ENCODE results near the gene PTPN14.

Gene PTPN14

DNA sequence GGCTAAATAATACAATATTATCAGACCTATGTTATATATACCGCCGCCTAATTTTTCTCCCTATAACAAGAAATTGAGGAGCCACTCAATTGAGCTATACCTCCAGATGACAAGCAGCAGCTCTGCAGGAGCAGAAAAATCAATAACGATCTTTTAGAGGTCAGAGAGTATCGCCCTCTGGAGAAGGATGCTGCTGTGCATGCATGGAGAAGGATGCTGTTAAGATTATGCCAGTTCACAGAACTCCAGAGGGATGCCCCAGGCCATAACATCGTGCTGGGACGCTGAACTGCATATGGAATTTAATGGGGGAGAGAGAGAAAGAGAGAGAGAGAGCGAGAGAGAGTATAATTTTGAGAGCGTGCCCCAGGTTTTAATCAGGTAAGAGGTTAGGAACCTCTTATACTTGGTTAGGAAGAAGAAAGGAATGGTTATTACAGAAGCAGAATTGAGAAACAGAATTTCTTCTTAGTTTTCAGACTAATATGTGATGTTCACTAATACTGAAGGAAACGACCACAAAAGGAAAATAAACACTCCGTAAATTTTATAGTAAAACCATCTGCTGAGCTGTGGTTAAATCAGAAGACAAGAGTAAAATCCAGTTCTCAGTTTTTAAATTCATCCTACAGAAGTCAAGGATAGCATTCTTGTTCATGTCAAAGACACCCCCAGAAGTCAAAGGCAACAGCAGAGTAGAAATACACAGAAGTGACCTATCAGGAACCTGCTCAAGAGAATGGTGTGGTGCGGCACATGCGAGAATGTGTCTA lies 159.3 kb downstream of the PTPN14 start:
- no peak overlapping the region for H3K27ac ChIP-seq (ENCODE audit: low read depth, low read length)
- H3K9me3 ChIP-seq (ENCODE audit: control insufficient read depth in 1 of 2, low read length in 2 of 2) = no peaks in the 10 kb centered on the region
- H3K36me3 ChIP-seq (ENCODE audit: control insufficient read depth in 1 of 2, insufficient read depth in 2 of 2, low read length in 2 of 2) = peaks cover 0 to 4% of the 10 kb centered on the region in 2 donors
- H3K4me1 ChIP-seq (ENCODE audit: control insufficient read depth in 1 of 2, insufficient read depth in 2 of 2, low read length in 2 of 2) = peaks cover 0 to under 1% of the 10 kb centered on the region in 2 donors
- no peaks in the 10 kb centered on the region for H3K27me3 ChIP-seq (ENCODE audit: control insufficient read depth in 1 of 2, insufficient read depth in 2 of 2, low read length in 2 of 2)
- H3K4me3 ChIP-seq (ENCODE audit: low read depth in 1 of 2, low read length in 2 of 2) = no peak overlapping the region
- H3K9ac ChIP-seq (ENCODE audit: low read depth in 1 of 2, low read length in 2 of 2) = no peak overlapping the region

GRCh38 chr1:214389734-214390133 lies 161.7 kb downstream of the PTPN14 start:
- Histone ChIP-seq H3K36me3 (ENCODE audit: control insufficient read depth in 1 of 2, insufficient read depth in 2 of 2, low read length in 2 of 2) (peaks cover 0 to 4% of the 10 kb centered on the region in 2 donors), H3K9ac (ENCODE audit: low read depth in 1 of 2, low read length in 2 of 2) (no peak overlapping the region), H3K4me3 (ENCODE audit: low read depth in 1 of 2, low read length in 2 of 2) (no peak overlapping the region)

DNA sequence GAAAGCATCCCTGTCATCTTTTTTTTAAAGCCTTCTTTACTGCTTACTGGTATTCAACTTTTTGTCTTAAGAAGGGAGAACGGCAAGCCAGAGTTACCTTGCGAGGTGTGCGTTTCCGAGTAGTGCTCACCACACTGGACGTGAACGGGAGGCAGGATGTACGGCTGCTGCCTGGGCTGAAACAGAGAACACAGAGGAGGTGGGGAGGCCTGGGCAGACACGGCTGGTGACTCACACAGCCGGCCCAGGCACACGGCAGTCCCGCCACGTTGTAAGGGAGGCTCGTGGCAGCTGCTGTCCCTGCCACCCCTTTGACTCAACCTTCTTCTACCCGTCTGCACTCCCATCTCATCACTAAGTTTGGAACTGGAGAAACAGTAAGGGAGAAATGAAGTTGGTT lies 164.7 kb downstream of the PTPN14 start:
- Histone ChIP-seq H3K27me3 (ENCODE audit: control insufficient read depth in 1 of 2, insufficient read depth in 2 of 2, low read length in 2 of 2) (no peaks in the 10 kb centered on the region), H3K4me1 (ENCODE audit: control insufficient read depth in 1 of 2, insufficient read depth in 2 of 2, low read length in 2 of 2) (no peaks in the 10 kb centered on the region), H3K27ac (ENCODE audit: low read depth, low read length) (no peak overlapping the region), H3K36me3 (ENCODE audit: control insufficient read depth in 1 of 2, insufficient read depth in 2 of 2, low read length in 2 of 2) (peaks cover 8 to 12% of the 10 kb centered on the region in 2 donors), H3K9me3 (ENCODE audit: control insufficient read depth in 1 of 2, low read length in 2 of 2) (no peaks in the 10 kb centered on the region), H3K4me3 (ENCODE audit: low read depth in 1 of 2, low read length in 2 of 2) (no peak overlapping the region), H3K9ac (ENCODE audit: low read depth in 1 of 2, low read length in 2 of 2) (no peak overlapping the region)

More at GRCh38 chr1:214389734-214390133, 161.7 kb downstream of the PTPN14 start:
- Histone ChIP-seq H3K27me3 (ENCODE audit: control insufficient read depth in 1 of 2, insufficient read depth in 2 of 2, low read length in 2 of 2) (no peaks in the 10 kb centered on the region), H3K4me1 (ENCODE audit: control insufficient read depth in 1 of 2, insufficient read depth in 2 of 2, low read length in 2 of 2) (no peaks in the 10 kb centered on the region), H3K9me3 (ENCODE audit: control insufficient read depth in 1 of 2, low read length in 2 of 2) (no peaks in the 10 kb centered on the region), H3K27ac (ENCODE audit: low read depth, low read length) (no peak overlapping the region)

DNA sequence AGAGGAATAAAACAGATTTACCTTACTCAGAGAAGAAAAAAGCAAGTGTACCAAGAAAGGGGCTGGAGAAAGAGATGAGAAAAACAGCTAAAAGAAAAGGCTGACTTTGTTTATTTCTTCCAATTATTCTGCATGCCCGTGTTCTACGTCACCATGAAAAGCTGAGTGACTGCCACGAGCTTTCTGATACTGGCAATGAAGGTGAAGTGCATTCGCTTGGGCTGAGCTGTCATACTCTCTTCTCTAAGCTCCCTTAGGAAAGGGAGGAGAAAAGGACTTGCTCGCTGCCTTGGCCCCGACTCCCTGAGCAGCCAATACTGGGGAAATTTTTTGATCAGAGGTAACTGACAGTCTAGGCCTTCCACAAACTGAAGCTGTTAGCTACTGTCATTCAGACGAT lies 165.1 kb downstream of the PTPN14 start:
- Histone ChIP-seq H3K36me3 (ENCODE audit: control insufficient read depth in 1 of 2, insufficient read depth in 2 of 2, low read length in 2 of 2) (peaks cover 8 to 12% of the 10 kb centered on the region in 2 donors), H3K27ac (ENCODE audit: low read depth, low read length) (no peak overlapping the region), H3K27me3 (ENCODE audit: control insufficient read depth in 1 of 2, insufficient read depth in 2 of 2, low read length in 2 of 2) (no peaks in the 10 kb centered on the region), H3K9me3 (ENCODE audit: control insufficient read depth in 1 of 2, low read length in 2 of 2) (no peaks in the 10 kb centered on the region), H3K4me1 (ENCODE audit: control insufficient read depth in 1 of 2, insufficient read depth in 2 of 2, low read length in 2 of 2) (no peaks in the 10 kb centered on the region), H3K9ac (ENCODE audit: low read depth in 1 of 2, low read length in 2 of 2) (no peak overlapping the region), H3K4me3 (ENCODE audit: low read depth in 1 of 2, low read length in 2 of 2) (no peak overlapping the region)

DNA sequence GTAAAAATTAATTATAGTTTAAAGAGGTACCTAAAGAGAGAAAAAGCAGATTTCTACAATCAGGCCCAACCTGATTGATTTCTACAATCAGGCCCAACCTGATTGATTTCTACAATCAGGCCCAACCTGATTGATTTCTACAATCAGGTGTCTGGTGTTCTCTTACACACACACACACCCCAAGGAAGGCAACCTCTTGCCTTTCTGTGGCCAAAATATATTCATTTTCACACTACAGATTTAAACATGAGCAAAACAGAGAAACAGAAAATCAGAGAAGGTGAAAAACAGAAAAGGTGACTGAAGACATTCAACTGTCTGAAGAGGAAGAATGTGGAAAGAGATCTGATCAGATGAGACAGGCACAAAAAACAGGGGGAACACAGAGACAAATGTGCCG lies 166.0 kb downstream of the PTPN14 start:
- no peaks in the 10 kb centered on the region for H3K27me3 ChIP-seq (ENCODE audit: control insufficient read depth in 1 of 2, insufficient read depth in 2 of 2, low read length in 2 of 2)
- H3K36me3 ChIP-seq (ENCODE audit: control insufficient read depth in 1 of 2, insufficient read depth in 2 of 2, low read length in 2 of 2) = peaks cover 8 to 9% of the 10 kb centered on the region in 2 donors
- no peaks in the 10 kb centered on the region for H3K9me3 ChIP-seq (ENCODE audit: control insufficient read depth in 1 of 2, low read length in 2 of 2)
- no peak overlapping the region for H3K4me3 ChIP-seq (ENCODE audit: low read depth in 1 of 2, low read length in 2 of 2)
- H3K9ac ChIP-seq (ENCODE audit: low read depth in 1 of 2, low read length in 2 of 2) = no peak overlapping the region
- no peak overlapping the region for H3K27ac ChIP-seq (ENCODE audit: low read depth, low read length)
- H3K4me1 ChIP-seq (ENCODE audit: control insufficient read depth in 1 of 2, insufficient read depth in 2 of 2, low read length in 2 of 2) = no peaks in the 10 kb centered on the region

- Histone ChIP-seq H3K4me3 (ENCODE audit: low read depth in 1 of 2, low read length in 2 of 2) (no peak overlapping the region), H3K9ac (ENCODE audit: low read depth in 1 of 2, low read length in 2 of 2) (no peak overlapping the region), H3K36me3 (ENCODE audit: control insufficient read depth in 1 of 2, insufficient read depth in 2 of 2, low read length in 2 of 2) (peaks cover 8 to 9% of the 10 kb centered on the region in 2 donors), H3K27me3 (ENCODE audit: control insufficient read depth in 1 of 2, insufficient read depth in 2 of 2, low read length in 2 of 2) (no peaks in the 10 kb centered on the region), H3K4me1 (ENCODE audit: control insufficient read depth in 1 of 2, insufficient read depth in 2 of 2, low read length in 2 of 2) (no peaks in the 10 kb centered on the region), H3K27ac (ENCODE audit: low read depth, low read length) (no peak overlapping the region), H3K9me3 (ENCODE audit: control insufficient read depth in 1 of 2, low read length in 2 of 2) (no peaks in the 10 kb centered on the region)
Measured at GRCh38 chr1:214384373-214385079, 166.9 kb downstream of the PTPN14 start.

DNA sequence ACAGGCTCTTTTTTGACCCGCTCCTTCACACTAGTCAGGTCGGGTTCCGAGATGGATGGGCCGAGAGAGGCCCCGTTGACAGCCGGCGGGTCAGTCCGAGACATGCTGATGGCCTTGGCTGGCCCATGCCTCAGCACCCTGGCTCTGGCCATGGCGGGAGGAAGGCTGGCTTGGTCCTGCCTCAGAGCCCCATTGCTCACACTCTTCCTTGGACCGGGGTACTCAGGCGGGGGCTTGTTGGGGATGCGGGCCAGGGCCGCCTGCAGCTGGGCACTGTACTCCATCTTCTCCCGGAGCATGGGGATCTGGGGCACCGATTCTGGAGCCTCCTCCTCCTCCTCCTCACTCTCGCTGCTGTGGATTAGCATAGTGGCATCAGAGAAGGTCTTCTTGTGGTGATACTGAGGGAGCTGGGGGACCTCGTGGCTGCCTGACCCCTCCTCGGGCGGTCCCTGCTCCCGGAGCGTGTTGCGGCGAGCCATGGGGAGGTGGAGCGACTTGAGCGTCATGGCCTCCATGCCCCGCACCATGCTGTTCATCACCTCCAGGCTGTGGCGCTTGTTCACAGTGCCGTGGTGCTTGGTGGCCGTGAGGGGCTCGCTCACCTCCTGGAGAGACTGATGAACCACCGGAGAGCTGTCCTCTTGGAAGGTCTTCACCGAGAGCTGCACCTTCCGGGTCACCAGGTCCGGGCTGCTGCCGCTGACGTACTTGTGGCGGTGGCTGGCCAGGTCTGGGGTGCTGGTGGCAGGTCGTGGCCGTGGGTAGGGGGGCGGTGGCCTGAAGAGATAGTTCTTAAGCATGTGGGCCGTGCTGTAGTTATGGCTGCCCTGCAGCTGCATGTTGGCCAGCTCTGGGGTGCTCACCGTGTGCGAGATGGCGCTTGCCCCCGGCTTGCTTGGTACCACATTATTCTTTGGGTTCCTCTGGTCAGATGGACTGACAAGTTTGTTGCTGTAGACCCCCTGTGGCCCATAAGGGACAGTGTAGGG lies 167.7 kb downstream of the PTPN14 start:
- H3K4me1 ChIP-seq (ENCODE audit: control insufficient read depth in 1 of 2, insufficient read depth in 2 of 2, low read length in 2 of 2) = no peaks in the 10 kb centered on the region
- H3K27me3 ChIP-seq (ENCODE audit: control insufficient read depth in 1 of 2, insufficient read depth in 2 of 2, low read length in 2 of 2) = no peaks in the 10 kb centered on the region
- peaks cover 8 to 9% of the 10 kb centered on the region in 2 donors for H3K36me3 ChIP-seq (ENCODE audit: control insufficient read depth in 1 of 2, insufficient read depth in 2 of 2, low read length in 2 of 2)
- H3K4me3 ChIP-seq (ENCODE audit: low read depth in 1 of 2, low read length in 2 of 2) = no peak overlapping the region
- no peak overlapping the region for H3K27ac ChIP-seq (ENCODE audit: low read depth, low read length)
- H3K9ac ChIP-seq (ENCODE audit: low read depth in 1 of 2, low read length in 2 of 2) = no peak overlapping the region
- H3K9me3 ChIP-seq (ENCODE audit: control insufficient read depth in 1 of 2, low read length in 2 of 2) = no peaks in the 10 kb centered on the region

DNA sequence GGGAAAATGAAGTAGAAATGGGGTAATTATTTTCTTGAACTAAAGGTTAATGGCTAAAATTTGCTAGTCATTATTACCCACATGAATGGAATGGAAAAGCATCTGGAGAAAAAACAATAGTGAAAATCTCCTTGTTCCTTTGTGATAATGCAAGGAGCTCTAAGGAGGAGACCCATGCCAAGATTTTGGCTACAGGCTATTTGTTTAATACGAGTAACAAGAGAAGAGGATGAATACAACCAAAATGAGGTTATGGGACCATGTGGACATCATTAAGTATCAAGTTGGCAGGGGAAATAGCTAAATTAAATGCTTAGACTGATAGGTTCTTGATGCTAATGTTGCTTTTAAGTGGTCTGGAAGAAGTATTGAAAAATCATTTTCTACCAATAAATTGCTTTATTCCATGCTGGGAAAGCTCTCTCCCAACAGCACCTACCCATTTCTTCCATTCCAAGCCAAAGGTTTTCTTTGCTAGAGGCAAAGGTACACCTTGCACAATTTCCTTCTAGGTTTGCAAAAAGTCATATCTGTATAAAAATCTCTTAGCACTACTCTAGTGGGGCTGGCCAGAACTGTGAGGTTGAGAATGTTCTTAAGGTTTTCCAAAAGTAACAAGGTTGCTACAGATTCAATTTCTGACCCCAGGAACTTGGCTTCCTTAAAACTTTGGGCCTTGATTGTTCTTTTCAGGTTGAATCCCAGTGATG lies 170.3 kb downstream of the PTPN14 start:
- H3K9me3 ChIP-seq (ENCODE audit: control insufficient read depth in 1 of 2, low read length in 2 of 2) = no peaks in the 10 kb centered on the region
- H3K36me3 ChIP-seq (ENCODE audit: control insufficient read depth in 1 of 2, insufficient read depth in 2 of 2, low read length in 2 of 2) = peaks cover 8 to 9% of the 10 kb centered on the region in 2 donors
- H3K4me3 ChIP-seq (ENCODE audit: low read depth in 1 of 2, low read length in 2 of 2) = no peak overlapping the region
- no peaks in the 10 kb centered on the region for H3K4me1 ChIP-seq (ENCODE audit: control insufficient read depth in 1 of 2, insufficient read depth in 2 of 2, low read length in 2 of 2)
- H3K27me3 ChIP-seq (ENCODE audit: control insufficient read depth in 1 of 2, insufficient read depth in 2 of 2, low read length in 2 of 2) = no peaks in the 10 kb centered on the region
- H3K27ac ChIP-seq (ENCODE audit: low read depth, low read length) = no peak overlapping the region
- no peak overlapping the region for H3K9ac ChIP-seq (ENCODE audit: low read depth in 1 of 2, low read length in 2 of 2)

- Histone ChIP-seq H3K9ac (ENCODE audit: low read depth in 1 of 2, low read length in 2 of 2) (no peak overlapping the region), H3K27ac (ENCODE audit: low read depth, low read length) (no peak overlapping the region), H3K36me3 (ENCODE audit: control insufficient read depth in 1 of 2, insufficient read depth in 2 of 2, low read length in 2 of 2) (peaks cover 8 to 9% of the 10 kb centered on the region in 2 donors), H3K4me3 (ENCODE audit: low read depth in 1 of 2, low read length in 2 of 2) (no peak overlapping the region), H3K9me3 (ENCODE audit: control insufficient read depth in 1 of 2, low read length in 2 of 2) (no peaks in the 10 kb centered on the region), H3K27me3 (ENCODE audit: control insufficient read depth in 1 of 2, insufficient read depth in 2 of 2, low read length in 2 of 2) (no peaks in the 10 kb centered on the region), H3K4me1 (ENCODE audit: control insufficient read depth in 1 of 2, insufficient read depth in 2 of 2, low read length in 2 of 2) (no peaks in the 10 kb centered on the region)
Measured at GRCh38 chr1:214380396-214380795, 171.0 kb downstream of the PTPN14 start.
